PFSK-1 (cell line): ENCODE results near the gene PSMD4.

Source experiments
- FOXP2 ChIP-seq: optimal IDR thresholded peaks from 2 replicates; pipeline ENCODE3; 2011; ENCODE audit warnings: borderline replicate concordance, control low read depth, inconsistent platforms; ENCODE audit not compliant: insufficient read depth; ENCODE audit errors: extremely low read length, extremely low read depth
- POLR2AphosphoS5 ChIP-seq: IDR thresholded peaks from 2 replicates; pipeline ENCODE4 v1.6.1; 2012; ENCODE audit warnings: low read depth, mild to moderate bottlenecking, control low read depth, low read length, moderate library complexity
- REST ChIP-seq, 2 experiments: IDR thresholded peaks; 2 replicates each; pipeline versions ENCODE4 v1.6.1 to v1.8.0; 2011 to 2012; ENCODE audit warnings: low read depth in 2 of 2, low read length in 2 of 2, control low read depth in 1 of 2, inconsistent platforms in 1 of 2, mild to moderate bottlenecking in 1 of 2, moderate library complexity in 1 of 2; ENCODE audit not compliant: insufficient read depth in 1 of 2
- SIN3A ChIP-seq: IDR thresholded peaks from 2 replicates; pipeline ENCODE4 v1.6.1; 2012; ENCODE audit warnings: mild to moderate bottlenecking, low read length, moderate library complexity, borderline replicate concordance; ENCODE audit not compliant: insufficient read depth
- TAF1 ChIP-seq: IDR thresholded peaks from 2 replicates; pipeline ENCODE4 v1.6.1; 2012; ENCODE audit warnings: low read length, control low read depth, borderline replicate concordance; ENCODE audit not compliant: insufficient read depth

PSMD4 gene

GRCh38 chr1:151315565-151316235, 61.2 kb downstream of the PSMD4 start:
- TF ChIP-seq TAF1, result no peak
- TF ChIP-seq FOXP2, result no peak
- no peak for TF ChIP-seq REST (IDR thresholded peaks at IDR 0.05; ENCODE audit: insufficient read depth in 1 of 2, low read depth in 2 of 2, low read length in 2 of 2)
- no peak for TF ChIP-seq POLR2AphosphoS5
- no peak for TF ChIP-seq SIN3A
